Hepatocyte (in vitro differentiated cells): Measurements from ENCODE around the gene CRABP1.

Experiments
- CTCF ChIP-seq: fragments of 200-600 bp; sonication (generic); IDR thresholded peaks from 2 replicates; pipeline ENCODE4 v1.5.1; 2016; ENCODE audit warnings: antibody characterized with exemption, mild to moderate bottlenecking; ENCODE audit not compliant: poor library complexity
- EZH2 ChIP-seq: fragments of 200-600 bp; sonication (generic); IDR thresholded peaks from 2 replicates; pipeline ENCODE4 v1.6.1; 2016; ENCODE audit warnings: antibody characterized with exemption, mild to moderate bottlenecking, borderline replicate concordance

GRCh38 chr15:78316283-78317083 is 23.7 kb upstream of the CRABP1 start:
- TF ChIP-seq CTCF (no peak), EZH2 (no peak)
